BLaER1 treated with 17β-estradiol and CSF1 and Interleukin-3, amounts not matched to agents 10 nM and 100 nM (cell line): ENCODE measurements around the gene RAB18.

Source experiments
- H3K27ac ChIP-seq, 11 experiments: shearing (Covaris generic); formaldehyde crosslinking; 2 replicates each; pipeline ENCODE4 v1.8.1; 2022
- H3K27me3 ChIP-seq, 11 experiments: shearing (Covaris generic); formaldehyde crosslinking; 2 replicates each; pipeline ENCODE4 v1.8.1; 2022
- H3K36me3 ChIP-seq, 11 experiments: shearing (Covaris generic); formaldehyde crosslinking; 2 replicates each; pipeline ENCODE4 v1.8.1; 2022
- H3K4me1 ChIP-seq, 10 experiments: shearing (Covaris generic); formaldehyde crosslinking; 2 replicates each; pipeline ENCODE4 v1.8.1; 2022
- H3K4me2 ChIP-seq, 11 experiments: shearing (Covaris generic); formaldehyde crosslinking; 2 replicates each; pipeline ENCODE4 v1.8.1; 2022
- H3K4me3 ChIP-seq, 10 experiments: shearing (Covaris generic); formaldehyde crosslinking; 2 replicates each; pipeline ENCODE4 v1.8.1; 2022
- H3K9ac ChIP-seq, 11 experiments: shearing (Covaris generic); formaldehyde crosslinking; 2 replicates each; pipeline ENCODE4 v1.8.1; 2022
- H3K9me3 ChIP-seq, 11 experiments: shearing (Covaris generic); formaldehyde crosslinking; replicated peaks in 1 of 11; 2 replicates each; pipeline ENCODE4 v1.8.1; 2022
- H4K20me1 ChIP-seq, 11 experiments: shearing (Covaris generic); formaldehyde crosslinking; 2 replicates each; pipeline ENCODE4 v1.8.1; 2022
- Cebpa-rat ChIP-seq, 11 experiments: shearing (Covaris generic); IDR thresholded peaks; 2 replicates each; pipeline ENCODE4 v1.8.1; 2022

RAB18 gene

DNA sequence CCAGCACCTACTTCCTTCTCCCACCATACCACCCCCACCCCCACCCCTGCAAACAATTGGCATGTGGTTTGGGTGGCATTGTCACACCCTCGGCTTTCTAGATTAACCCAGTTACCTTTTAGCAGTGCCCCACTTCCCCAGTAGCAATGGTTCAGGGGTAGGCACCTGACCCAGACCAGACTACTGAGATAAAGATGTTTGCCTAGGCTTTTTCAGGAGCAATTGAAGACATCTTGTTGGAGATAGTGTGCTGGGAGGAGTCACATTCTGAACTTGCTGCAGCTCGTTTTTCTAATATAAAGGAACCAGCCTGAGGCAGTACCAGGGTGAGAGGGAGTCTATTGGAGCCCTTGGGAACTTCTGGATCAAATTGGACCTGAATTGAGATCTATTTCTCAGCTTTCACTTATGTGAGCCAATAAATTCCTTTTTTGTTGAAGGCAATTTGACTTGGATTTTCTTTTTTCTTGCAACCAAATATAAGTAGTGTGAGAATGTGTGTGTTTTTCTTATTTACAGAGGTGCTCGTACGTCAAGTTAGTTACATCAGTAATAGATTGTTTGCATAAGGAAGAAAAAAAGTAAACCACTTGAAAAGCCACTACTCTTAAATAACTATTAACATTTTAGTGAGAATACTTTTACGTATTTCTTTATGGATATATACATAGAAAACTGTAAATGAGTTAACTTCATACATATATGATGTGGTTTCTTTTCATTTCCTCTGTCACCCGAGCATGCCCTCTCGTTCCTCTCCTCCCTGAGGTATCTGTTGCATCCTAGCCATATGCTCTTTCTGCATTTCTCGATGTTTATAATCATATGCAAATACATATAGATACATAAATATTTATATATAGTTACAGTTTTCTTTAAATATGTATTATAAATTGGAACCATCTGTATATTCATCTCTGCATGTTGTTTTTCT, 38.0 kb downstream of the RAB18 start:
- H3K4me2 ChIP-seq, result peak overlapping the region in 5 of 11 experiments; percentile 10 to 30 (median 22); a peak in 9 of 22 replicates
- H3K27me3 ChIP-seq, result no peaks in the 10 kb centered on the region
- no peak overlapping the region for H3K9ac ChIP-seq
- H3K9me3 ChIP-seq, result no peaks in the 10 kb centered on the region
- TF ChIP-seq Cebpa-rat (IDR thresholded peaks at IDR 0.05), result no peak
- no peak overlapping the region; a peak in 1 of 22 replicates for H3K27ac ChIP-seq
- peaks cover 45 to 98% (median 67%) of the 10 kb centered on the region in 11 experiments for H3K36me3 ChIP-seq
- peaks cover under 1 to 18% (median 10%) of the 10 kb centered on the region in 10 experiments; a peak in 14 of 20 replicates for H3K4me1 ChIP-seq
- H3K4me3 ChIP-seq, result no peak overlapping the region
- H4K20me1 ChIP-seq, result peaks cover 0 to 14% (median 0%) of the 10 kb centered on the region in 11 experiments; a peak in 4 of 22 replicates

DNA sequence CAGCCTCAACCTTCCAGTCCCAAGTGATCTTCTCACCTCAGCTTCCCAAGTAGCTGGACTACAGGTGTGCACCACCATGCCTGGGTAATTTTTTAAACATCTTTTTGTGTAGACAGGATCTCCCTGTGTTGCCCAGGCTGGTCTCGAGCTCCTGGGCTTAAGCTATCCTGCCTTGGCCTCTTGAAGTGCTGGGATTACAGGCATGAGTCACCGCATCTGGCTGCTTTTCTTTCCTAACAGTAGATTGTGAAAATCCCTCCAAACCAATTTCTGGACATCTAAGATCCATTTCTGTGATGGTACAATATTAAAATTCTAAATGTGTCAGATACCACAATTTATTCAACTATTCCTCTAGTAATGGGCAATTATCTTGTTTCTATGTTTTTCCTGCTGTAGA, 38.7 kb downstream of the RAB18 start:
- H3K9ac ChIP-seq, result no peak overlapping the region
- no peak overlapping the region for H3K4me3 ChIP-seq
- 0 out of 22 replicates have a peak overlapping the region, but pooled peaks of 1 of the 11 experiments have one; percentile 20 for H3K4me2 ChIP-seq
- no peaks in the 10 kb centered on the region for H3K27me3 ChIP-seq
- no peak for TF ChIP-seq Cebpa-rat (IDR thresholded peaks at IDR 0.05)
- no peaks in the 10 kb centered on the region for H3K9me3 ChIP-seq
- H3K36me3 ChIP-seq, result peaks cover 38 to 96% (median 59%) of the 10 kb centered on the region in 11 experiments
- H3K4me1 ChIP-seq, result peaks cover 0 to 18% (median 10%) of the 10 kb centered on the region in 10 experiments; a peak in 16 of 20 replicates
- H4K20me1 ChIP-seq, result peaks cover 0 to 11% (median 0%) of the 10 kb centered on the region in 11 experiments; a peak in 3 of 22 replicates
- H3K27ac ChIP-seq, result no peak overlapping the region

DNA sequence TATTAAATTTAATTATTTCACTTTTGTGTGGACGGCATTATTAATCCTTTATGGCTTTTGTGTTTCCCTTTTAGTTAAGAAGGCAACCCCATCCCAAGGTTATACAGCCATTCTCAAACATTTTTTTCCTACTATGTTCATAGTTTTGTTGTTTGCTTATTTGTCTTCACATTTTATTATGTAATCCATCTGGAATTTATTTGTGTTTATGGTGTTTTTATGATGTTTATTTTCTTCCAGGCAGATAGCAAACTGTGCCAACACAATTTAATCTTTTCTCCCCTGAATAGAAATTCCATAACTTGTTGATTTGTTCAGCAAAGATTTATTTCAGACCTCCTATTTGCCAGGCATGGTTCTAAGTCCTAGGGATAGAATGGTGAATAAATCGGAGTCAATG, 42.9 kb downstream of the RAB18 start:
- Histone ChIP-seq H3K9ac (no peak overlapping the region), H3K4me3 (no peak overlapping the region), H3K4me2 (no peak overlapping the region), H3K4me1 (peaks cover 0 to 9% (median 4%) of the 10 kb centered on the region in 10 experiments; a peak in 15 of 20 replicates), H3K36me3 (peaks cover 20 to 55% (median 36%) of the 10 kb centered on the region in 11 experiments), H3K27me3 (no peaks in the 10 kb centered on the region), H4K20me1 (no peaks in the 10 kb centered on the region), H3K9me3 (no peaks in the 10 kb centered on the region), H3K27ac (no peak overlapping the region)
- no peak for TF ChIP-seq Cebpa-rat (IDR thresholded peaks at IDR 0.05)

DNA sequence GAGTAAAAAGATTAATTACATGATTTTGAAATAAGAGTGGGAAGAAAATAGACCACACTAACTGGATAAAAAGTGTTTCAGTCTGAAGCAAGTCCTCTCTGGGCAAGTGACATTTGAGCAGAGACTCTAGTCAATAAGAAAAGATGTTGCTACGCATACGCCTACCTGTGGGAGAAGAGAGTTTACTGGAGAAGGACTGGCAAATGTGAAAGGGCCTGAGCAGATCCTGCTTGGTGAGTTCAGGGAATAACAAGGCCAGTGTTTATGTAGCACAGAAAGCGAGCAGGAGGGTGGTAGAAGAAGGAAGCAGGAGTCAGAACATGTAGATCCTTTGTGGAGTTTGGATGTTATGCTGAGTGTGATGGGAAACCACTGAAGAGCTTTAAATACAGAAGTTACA, 43.4 kb downstream of the RAB18 start:
- no peak for TF ChIP-seq Cebpa-rat (IDR thresholded peaks at IDR 0.05)
- Histone ChIP-seq H3K36me3 (peaks cover 19 to 51% (median 32%) of the 10 kb centered on the region in 11 experiments), H3K9me3 (no peaks in the 10 kb centered on the region), H4K20me1 (no peaks in the 10 kb centered on the region), H3K27ac (no peak overlapping the region), H3K27me3 (no peaks in the 10 kb centered on the region), H3K9ac (no peak overlapping the region), H3K4me3 (no peak overlapping the region), H3K4me1 (peaks cover 0 to 4% (median 0%) of the 10 kb centered on the region in 10 experiments; a peak in 8 of 20 replicates), H3K4me2 (no peak overlapping the region)

DNA sequence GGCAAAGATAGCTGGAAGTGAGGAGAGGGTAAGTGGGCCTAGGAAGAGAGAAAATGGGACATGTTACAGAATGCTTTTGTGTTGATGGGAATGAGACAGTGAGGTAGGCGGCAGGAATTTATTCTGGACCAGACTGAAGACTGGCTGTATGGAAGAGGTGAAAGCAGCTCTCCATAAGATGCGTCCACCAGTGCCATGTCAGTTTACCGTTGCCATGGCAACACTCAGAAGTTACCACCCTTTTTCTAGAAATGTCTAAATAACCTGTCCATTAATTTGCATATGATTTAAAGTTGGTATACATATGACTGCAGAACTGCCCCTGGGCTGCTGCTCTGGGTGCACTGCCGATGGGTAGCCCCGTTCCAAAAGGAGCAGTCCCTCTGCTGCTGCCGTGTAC, 46.7 kb downstream of the RAB18 start:
- Histone ChIP-seq H3K4me3 (no peak overlapping the region), H3K4me2 (no peak overlapping the region), H3K27me3 (no peaks in the 10 kb centered on the region), H3K9ac (no peak overlapping the region), H3K36me3 (peaks cover 2 to 17% (median 5%) of the 10 kb centered on the region in 11 experiments; a peak in 20 of 22 replicates), H4K20me1 (no peaks in the 10 kb centered on the region), H3K4me1 (no peaks in the 10 kb centered on the region; a peak in 2 of 20 replicates), H3K27ac (no peak overlapping the region), H3K9me3 (no peaks in the 10 kb centered on the region)
- no peak for TF ChIP-seq Cebpa-rat (IDR thresholded peaks at IDR 0.05)

DNA sequence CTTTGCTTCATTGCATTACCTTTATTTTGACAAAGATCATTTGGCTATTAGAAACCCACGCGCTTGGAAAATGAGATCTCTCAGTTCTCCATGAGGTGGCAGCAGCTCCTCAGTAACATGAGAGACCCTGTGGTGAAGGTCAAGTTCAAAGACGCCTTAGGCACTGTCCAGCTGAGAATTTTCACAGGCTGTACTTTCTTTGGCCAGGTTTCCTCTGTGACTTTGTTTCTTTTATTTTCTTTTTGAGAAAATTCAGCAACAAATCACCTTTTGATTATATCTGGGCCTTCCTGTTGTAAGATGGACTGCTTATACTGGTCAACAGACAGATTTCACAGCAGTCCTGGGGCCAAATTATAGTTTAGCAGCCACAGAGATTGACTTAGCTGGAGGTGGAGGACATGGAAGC, 54.5 kb downstream of the RAB18 start:
- Histone ChIP-seq H3K4me3 (no peak overlapping the region), H3K27me3 (no peaks in the 10 kb centered on the region)

DNA sequence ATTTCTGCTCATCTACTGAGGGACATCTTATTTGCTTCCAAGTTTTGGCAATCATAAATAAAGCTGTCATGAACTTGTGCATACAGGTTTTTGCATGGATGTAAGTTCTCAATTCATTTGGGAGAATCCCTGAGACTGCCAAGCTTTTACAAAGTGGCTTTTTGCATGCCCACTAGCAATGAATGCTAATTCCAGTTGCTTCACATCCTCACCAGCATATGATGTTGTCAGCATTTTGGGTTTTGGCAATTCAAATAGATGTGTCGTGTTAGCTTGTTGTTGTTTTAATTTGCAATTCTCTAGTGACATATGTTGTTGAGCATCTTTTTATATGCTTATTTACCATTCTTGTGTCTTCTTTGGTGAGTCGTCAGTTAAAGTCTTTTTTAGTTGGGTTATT, 57.2 kb downstream of the RAB18 start:
- Histone ChIP-seq H4K20me1 (no peaks in the 10 kb centered on the region), H3K27ac (no peak overlapping the region), H3K4me2 (no peak overlapping the region), H3K9ac (no peak overlapping the region), H3K27me3 (no peaks in the 10 kb centered on the region), H3K4me3 (no peak overlapping the region), H3K36me3 (no peaks in the 10 kb centered on the region), H3K4me1 (peaks cover 0 to 15% (median 11%) of the 10 kb centered on the region in 10 experiments; a peak in 12 of 20 replicates), H3K9me3 (peaks cover 0 to 19% (median 13%) of the 10 kb centered on the region in 11 experiments; a peak in 11 of 22 replicates)
- TF ChIP-seq Cebpa-rat (IDR thresholded peaks at IDR 0.05), result no peak

More for the DNA sequence above, 54.5 kb downstream of the RAB18 start:
- Histone ChIP-seq H3K36me3 (no peaks in the 10 kb centered on the region), H3K27ac (no peak overlapping the region), H3K4me1 (peaks cover 0 to under 1% (median 0%) of the 10 kb centered on the region in 10 experiments; a peak in 1 of 20 replicates), H4K20me1 (no peaks in the 10 kb centered on the region), H3K4me2 (no peak overlapping the region), H3K9me3 (0 out of 22 replicates have a peak, but pooled peaks cover 0 to 2% (median 0%) of the 10 kb centered on the region in 11 experiments), H3K9ac (no peak overlapping the region)
- TF ChIP-seq Cebpa-rat (IDR thresholded peaks at IDR 0.05), result no peak

DNA sequence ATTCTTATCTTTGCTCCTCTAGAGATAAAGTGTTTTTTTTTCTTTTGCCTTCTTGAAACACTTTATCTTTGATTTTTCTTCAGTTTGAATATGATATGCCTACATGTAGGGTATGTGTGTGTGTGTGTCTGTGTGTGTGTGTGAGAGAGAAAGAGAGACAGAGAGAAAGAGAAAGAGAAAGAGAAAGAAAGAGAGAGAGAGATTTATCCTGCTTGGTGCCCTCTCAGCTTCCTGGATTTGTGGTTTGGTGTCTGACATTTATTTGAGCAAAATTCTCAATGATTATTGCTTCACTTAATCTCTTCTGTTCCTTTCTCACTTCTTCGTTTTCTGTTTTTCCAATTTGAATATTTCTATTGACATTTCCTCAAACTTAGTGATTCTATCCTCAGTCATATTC, 60.3 kb downstream of the RAB18 start:
- no peak overlapping the region for H3K9ac ChIP-seq
- peak overlapping the region in 2 of 11 experiments; percentile 15 to 28; a peak in 2 of 22 replicates for H3K27ac ChIP-seq
- H3K4me2 ChIP-seq, result peak overlapping the region in 7 of 11 experiments; percentile 4 to 38 (median 28); a peak in 10 of 22 replicates
- H4K20me1 ChIP-seq, result no peaks in the 10 kb centered on the region
- peaks cover 0 to 7% (median 0%) of the 10 kb centered on the region in 11 experiments; a peak in 4 of 22 replicates for H3K36me3 ChIP-seq
- H3K4me3 ChIP-seq, result no peak overlapping the region
- no peak for TF ChIP-seq Cebpa-rat (IDR thresholded peaks at IDR 0.05)
- peaks cover 8 to 39% (median 24%) of the 10 kb centered on the region in 11 experiments for H3K9me3 ChIP-seq
- H3K4me1 ChIP-seq, result peaks cover 15 to 30% (median 26%) of the 10 kb centered on the region in 10 experiments
- H3K27me3 ChIP-seq, result no peaks in the 10 kb centered on the region

DNA sequence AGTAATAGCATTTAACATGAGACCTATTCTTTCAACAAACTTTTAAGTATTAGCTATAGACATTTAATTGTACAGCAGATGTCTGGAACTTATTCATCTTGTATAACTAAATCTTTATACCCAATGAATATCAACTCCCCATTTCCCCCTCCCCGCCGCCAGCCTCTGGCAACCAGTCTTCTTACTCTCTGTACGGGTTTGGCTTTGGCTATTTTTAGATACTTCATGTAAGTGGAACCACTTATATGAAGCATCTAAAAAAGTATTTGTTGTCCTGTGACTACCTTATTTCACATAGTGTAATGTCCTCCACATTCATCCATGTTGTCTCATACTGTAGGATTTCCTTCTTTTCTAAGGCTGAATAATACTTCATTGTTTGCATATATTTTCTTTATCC, 60.8 kb downstream of the RAB18 start:
- Histone ChIP-seq H3K36me3 (peaks cover 0 to 11% (median 2%) of the 10 kb centered on the region in 11 experiments; a peak in 5 of 22 replicates), H3K4me2 (peak overlapping the region in 4 of 11 experiments; percentile 18 to 38 (median 26); a peak in 4 of 22 replicates), H3K27ac (no peak overlapping the region), H4K20me1 (no peaks in the 10 kb centered on the region), H3K4me3 (no peak overlapping the region), H3K9ac (no peak overlapping the region), H3K4me1 (peaks cover 20 to 34% (median 27%) of the 10 kb centered on the region in 10 experiments), H3K9me3 (peaks cover 13 to 43% (median 29%) of the 10 kb centered on the region in 11 experiments), H3K27me3 (no peaks in the 10 kb centered on the region)
- no peak for TF ChIP-seq Cebpa-rat (IDR thresholded peaks at IDR 0.05)
